ENCODE results near the gene C7orf25.
"Not testable (repeated sequence)": the region's sequence is repeated elsewhere in the genome, so short reads cannot be mapped to it uniquely, and the experiment has no call there.

Gene C7orf25

GRCh38 chr7:42928754-42929153 lies 16.9 kb upstream of the C7orf25 start:
- DNase-seq: no peak

GRCh38 chr7:42926204-42926603 lies 14.3 kb upstream of the C7orf25 start:
- no peak for DNase-seq

GRCh38 chr7:42925630-42926029 lies 13.8 kb upstream of the C7orf25 start:
- DNase-seq: no peak

- no peak for DNase-seq
Observed at GRCh38 chr7:42924223-42924838, 12.5 kb upstream of the C7orf25 start.

GRCh38 chr7:42922017-42922753 lies 10.3 kb upstream of the C7orf25 start:
- DNase-seq: no peak

GRCh38 chr7:42915356-42915755 lies 3.5 kb upstream of the C7orf25 start:
- DNase-seq: no peak

GRCh38 chr7:42914421-42915045 lies 2.7 kb upstream of the C7orf25 start:
- DNase-seq: no peak

GRCh38 chr7:42914009-42914408 lies 2.1 kb upstream of the C7orf25 start:
- DNase-seq: no peak

GRCh38 chr7:42913591-42913990 lies 1.7 kb upstream of the C7orf25 start:
- DNase-seq: no peak

GRCh38 chr7:42910306-42910705 lies 1.6 kb downstream of the C7orf25 start:
- no peak for DNase-seq

- no peak for DNase-seq
Observed at GRCh38 chr7:42907316-42907715, 4.6 kb downstream of the C7orf25 start.

GRCh38 chr7:42906181-42906580 lies 5.7 kb downstream of the C7orf25 start:
- DNase-seq: no peak

- DNase-seq: no peak
Observed at GRCh38 chr7:42902331-42902730, 9.5 kb downstream of the C7orf25 start.

- no peak for DNase-seq
Observed at GRCh38 chr7:42900842-42901241, 11.0 kb downstream of the C7orf25 start.

- no peak for DNase-seq
Observed at GRCh38 chr7:42893346-42894240, 18.3 kb downstream of the C7orf25 start.

- no peak for DNase-seq
Observed at GRCh38 chr7:42886893-42887505, 24.9 kb downstream of the C7orf25 start.

GRCh38 chr7:42886129-42886528 lies 25.7 kb downstream of the C7orf25 start:
- DNase-seq: no peak

- DNase-seq: not testable (repeated sequence)
Observed at GRCh38 chr7:42885183-42885582, 26.7 kb downstream of the C7orf25 start.

- DNase-seq: peak; percentile 10
Observed at GRCh38 chr7:42883950-42884349, 27.9 kb downstream of the C7orf25 start.

GRCh38 chr7:42880392-42880791 lies 31.5 kb downstream of the C7orf25 start:
- DNase-seq: no peak

- DNase-seq: no peak
Observed at GRCh38 chr7:42878303-42878702, 33.6 kb downstream of the C7orf25 start.

- DNase-seq: no peak
Observed at GRCh38 chr7:42877862-42878261, 34.0 kb downstream of the C7orf25 start.
